Activated CD8-positive, alpha-beta T cell treated with anti-CD3 and anti-CD28 coated beads for 36 hours (primary cell): ENCODE measurements around the gene BABAM1. TPM values are rescaled to one million over a fixed set of nuclear protein-coding genes. Genes with fewer than 3 reads are reported as not detected.

Experiments used
- ATAC-seq: fragments of 200-7000 bp; cut with Tn5 transposase; one replicate; pipeline ENCODE4 v1.10.0; 2021; ENCODE audit warnings: mild to moderate bottlenecking, moderate library complexity
- CTCF ChIA-PET: fragments of 350-600 bp; sonication (Branson Sonifier 250); formaldehyde crosslinking; loops from one replicate; lab custom pipeline; 2021; ENCODE audit warnings: antibody characterized with exemption; lab: Charles Lee
- POLR2A ChIA-PET: fragments of 350-600 bp; sonication (Branson Sonifier 250); formaldehyde crosslinking; loops from one replicate; lab custom pipeline; 2021; ENCODE audit warnings: antibody characterized with exemption; lab: Charles Lee
- DNase-seq: peaks from one replicate; pipeline ENCODE4 v3.0.0-alpha.2; 2020
- H3K27ac Mint-ChIP-seq: one replicate; pipeline ENCODE4 v1.8.0; 2021; ENCODE audit warnings: mild to moderate bottlenecking, mixed read lengths
- H3K27me3 Mint-ChIP-seq: one replicate; pipeline ENCODE4 v1.8.0; 2021; ENCODE audit warnings: mixed read lengths
- H3K36me3 Mint-ChIP-seq: one replicate; pipeline ENCODE4 v1.8.0; 2021; ENCODE audit warnings: low read depth, mixed read lengths
- H3K4me1 Mint-ChIP-seq: one replicate; pipeline ENCODE4 v1.8.0; 2021; ENCODE audit warnings: low read depth, mixed read lengths
- H3K4me3 Mint-ChIP-seq: one replicate; pipeline ENCODE4 v1.8.0; 2021; ENCODE audit warnings: mild to moderate bottlenecking, moderate library complexity, mixed read lengths
- H3K9me3 Mint-ChIP-seq: one replicate; pipeline ENCODE4 v1.8.0; 2021; ENCODE audit warnings: mixed read lengths
- CTCF ChIP-seq: fragments of 200-600 bp; IDR thresholded peaks from one replicate; pipeline ENCODE4 v1.8.0; 2022; ENCODE audit warnings: antibody characterized with exemption, mild to moderate bottlenecking
- intact Hi-C: fragments of 100-400 bp; cut with micrococcal nuclease; formaldehyde crosslinking; loops from one replicate; pipeline ENCODE4 v1.10.0; 2022
- total RNA-seq, 2 experiments: library from RNA; stranded (reverse); gene quantifications; one replicate each; pipeline ENCODE4 v1.2.3, GENCODE V29; 2021

The BABAM1 gene
- total RNA-seq, 2 experiments from 2014 or later: 105 to 106 TPM

GRCh38 chr19:17226002-17226933, 41.0 kb upstream of the BABAM1 start, which contains the start of gene OCEL1:
Gene OCEL1, plus strand, starts transcription at chr19:17226226. Its CDS starts 22 bp downstream, at chr19:17226248.
- peak within 1 kb of the TSS; percentile 80 for H3K4me3 Mint-ChIP-seq
- H3K9me3 Mint-ChIP-seq: no peaks in the 10 kb centered on the region
- DNase-seq (peak; percentile 99), ATAC-seq (peak; percentile 92)
- TF ChIP-seq CTCF: no peak
- no peaks in the 10 kb centered on the region for H3K27me3 Mint-ChIP-seq
- H3K4me1 Mint-ChIP-seq: peaks cover 4% of the 10 kb centered on the region
- H3K27ac Mint-ChIP-seq: peak within 1 kb of the TSS; percentile 95
- H3K36me3 Mint-ChIP-seq: peaks cover 3% of the 10 kb centered on the region
- intact Hi-C loops: loop anchor here (1.0 to 10.0 kb wide), 2 partner anchors 11 to 151 kb away; partner anchors contain the start of genes HAUS8, MYO9B and USE1
- CTCF ChIA-PET: interaction anchor here (0.6 to 1.5 kb wide), 4 partner anchors 9 to 79 kb away, joined by 3 to 12 read pairs (median 3); partner anchors contain the start of genes MRPL34 and USE1
- POLR2A ChIA-PET: interaction anchor here (0.9 to 3.2 kb wide), 7 partner anchors 10 to 147 kb away, joined by 3 to 29 read pairs (median 5); partner anchors contain the start of gene USE1

GRCh38 chr19:17227798-17228367, 39.4 kb upstream of the BABAM1 start:
- intact Hi-C loops: loop anchor here (10.0 kb wide), 1 partner anchor 153 kb away; the partner anchor contains the start of genes HAUS8 and MYO9B
- ATAC-seq (no peak), DNase-seq (no peak)
- TF ChIP-seq CTCF: no peak
- ChIA-PET POLR2A (interaction anchor here (1.5 to 3.2 kb wide), 3 partner anchors 8 to 60 kb away, joined by 3 to 29 read pairs (median 17); partner anchors contain the start of gene USE1), CTCF (interaction anchor here (1.0 kb wide), 1 partner anchor 11 kb away, joined by 3 read pairs; no protein-coding TSS in a partner anchor)
- H3K27me3 Mint-ChIP-seq: no peaks in the 10 kb centered on the region
- H3K27ac Mint-ChIP-seq: no peak overlapping the region
- peaks cover 4% of the 10 kb centered on the region for H3K4me1 Mint-ChIP-seq
- H3K36me3 Mint-ChIP-seq: peaks cover 8% of the 10 kb centered on the region
- no peak overlapping the region for H3K4me3 Mint-ChIP-seq
- H3K9me3 Mint-ChIP-seq: no peaks in the 10 kb centered on the region

GRCh38 chr19:17229890-17230289, 37.4 kb upstream of the BABAM1 start:
- no peaks in the 10 kb centered on the region for H3K9me3 Mint-ChIP-seq
- DNase-seq (no peak), ATAC-seq (no peak)
- H3K27ac Mint-ChIP-seq: no peak overlapping the region
- TF ChIP-seq CTCF: no peak
- CTCF ChIA-PET: interaction anchor here (1.3 kb wide), 1 partner anchor 13 kb away, joined by 3 read pairs; no protein-coding TSS in a partner anchor
- H3K4me1 Mint-ChIP-seq: peaks cover 9% of the 10 kb centered on the region
- peaks cover 11% of the 10 kb centered on the region for H3K36me3 Mint-ChIP-seq
- intact Hi-C loops: loop anchor here (10.0 kb wide), 1 partner anchor 155 kb away; the partner anchor contains the start of genes HAUS8 and MYO9B
- no peak overlapping the region for H3K4me3 Mint-ChIP-seq
- no peaks in the 10 kb centered on the region for H3K27me3 Mint-ChIP-seq
- POLR2A ChIA-PET: no interaction called here

GRCh38 chr19:17232258-17232657, 35.0 kb upstream of the BABAM1 start:
- no peak for DNase-seq
- no peak for TF ChIP-seq CTCF
- ATAC-seq: no peak
- CTCF ChIA-PET: interaction anchor here (1.2 kb wide), 1 partner anchor 9 kb away, joined by 3 read pairs; no protein-coding TSS in a partner anchor
- POLR2A ChIA-PET: interaction anchor here (0.9 kb wide), 1 partner anchor 10 kb away, joined by 3 read pairs; no protein-coding TSS in a partner anchor
- H3K27me3 Mint-ChIP-seq: no peaks in the 10 kb centered on the region
- peaks cover 11% of the 10 kb centered on the region for H3K36me3 Mint-ChIP-seq
- no peak overlapping the region for H3K27ac Mint-ChIP-seq
- intact Hi-C loops: no loop called here
- H3K9me3 Mint-ChIP-seq: no peaks in the 10 kb centered on the region
- no peak overlapping the region for H3K4me3 Mint-ChIP-seq
- H3K4me1 Mint-ChIP-seq: peaks cover 5% of the 10 kb centered on the region
